Measurements from ENCODE around the gene FAM32A.

GRCh38 chr19:16167055-16167454 is 18.2 kb upstream of the FAM32A start:
- TF ChIP-seq POLR2A (IDR thresholded peaks at IDR 0.05) (no peak), CTCF (IDR thresholded peaks at IDR 0.05) (no peak), POLR2AphosphoS5 (IDR thresholded peaks at IDR 0.05) (no peak)
